Type B pancreatic cell (in vitro differentiated cells): ENCODE measurements around the gene ANTKMT. TPM values are rescaled to one million over a fixed set of nuclear protein-coding genes. Genes with fewer than 3 reads are reported as not detected.

Experiments used
- DNase-seq: peaks from one replicate; pipeline ENCODE4 v3.0.0; 2021; ENCODE audit warnings: mixed read lengths; ENCODE audit not compliant: unreplicated experiment; ENCODE audit errors: extremely low spot score
- H3K27ac Mint-ChIP-seq: 2 replicates; pipeline ENCODE4 v1.8.0; 2021; ENCODE audit warnings: mild to moderate bottlenecking, mixed read lengths
- H3K27me3 Mint-ChIP-seq: 2 replicates; pipeline ENCODE4 v1.8.0; 2021; ENCODE audit warnings: mixed read lengths
- H3K36me3 Mint-ChIP-seq: 2 replicates; pipeline ENCODE4 v1.8.0; 2021; ENCODE audit warnings: mixed read lengths
- H3K4me1 Mint-ChIP-seq: one replicate; pipeline ENCODE4 v1.8.0; 2021; ENCODE audit warnings: mixed read lengths; ENCODE audit not compliant: unreplicated experiment
- H3K4me3 Mint-ChIP-seq: 2 replicates; pipeline ENCODE4 v1.8.0; 2021; ENCODE audit warnings: mild to moderate bottlenecking, mixed read lengths
- H3K9me3 Mint-ChIP-seq: 2 replicates; pipeline ENCODE4 v1.8.0; 2021; ENCODE audit warnings: mixed read lengths
- total RNA-seq: library from RNA; stranded (reverse); gene quantifications from 2 replicates; pipeline ENCODE4 v1.2.1, GENCODE V29; 2021; ENCODE audit warnings: low replicate concordance
- TF ChIP-seq, protein P1 (sequence below): fragments of 200-600 bp; sonication (generic); conservative IDR thresholded peaks from 2 replicates; pipeline ENCODE4 v1.5.0; 2021; ENCODE audit warnings: antibody characterized with exemption, mild to moderate bottlenecking

The ANTKMT gene
- total RNA-seq, 1 donor from 2014 or later: 33.5 TPM

DNA sequence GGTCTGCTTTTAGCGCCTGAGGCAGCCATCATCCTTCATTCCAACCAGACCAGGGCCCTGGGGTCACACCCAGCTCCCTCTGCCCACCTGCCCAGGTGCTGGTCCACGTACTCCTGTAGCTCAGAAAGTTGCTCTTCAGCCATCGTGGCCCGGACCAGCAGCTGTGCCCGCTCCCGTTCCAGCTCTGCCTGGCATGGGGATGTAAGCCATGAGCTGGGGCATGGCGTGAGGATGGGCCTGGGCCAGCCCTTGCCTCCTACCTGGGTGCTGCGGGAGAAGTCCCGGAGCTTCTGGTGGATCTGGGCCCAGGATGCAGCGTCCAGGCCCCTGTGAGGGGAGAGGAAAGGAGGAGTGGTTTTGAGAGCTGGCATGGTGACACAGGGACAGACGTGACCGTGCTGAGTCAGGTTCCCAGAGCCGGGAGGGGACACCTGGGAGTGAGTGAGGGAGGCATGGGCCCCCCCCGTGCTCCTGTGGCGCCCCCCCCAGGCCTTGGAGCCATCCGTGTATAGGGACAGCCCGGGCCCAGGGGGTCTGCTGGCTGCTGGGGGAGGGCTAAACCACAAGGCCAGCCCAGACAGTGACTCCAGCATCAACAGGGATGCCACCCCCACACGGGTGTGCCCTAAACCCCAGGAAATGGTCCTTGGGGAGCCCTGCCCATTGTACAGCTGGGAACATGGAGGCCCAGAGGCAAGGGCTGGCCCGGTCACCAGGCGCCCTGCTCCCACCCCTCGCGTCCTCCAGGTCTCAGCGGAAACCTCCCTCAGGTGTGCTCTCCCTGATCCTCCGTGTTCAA lies 2.1 kb downstream of the ANTKMT start:
- peaks cover 8% of the 10 kb centered on the region for H3K4me1 Mint-ChIP-seq
- H3K4me3 Mint-ChIP-seq: peak overlapping the region; percentile 49
- no peak overlapping the region for H3K27ac Mint-ChIP-seq
- no peaks in the 10 kb centered on the region for H3K27me3 Mint-ChIP-seq
- TF ChIP-seq, protein P1, sequence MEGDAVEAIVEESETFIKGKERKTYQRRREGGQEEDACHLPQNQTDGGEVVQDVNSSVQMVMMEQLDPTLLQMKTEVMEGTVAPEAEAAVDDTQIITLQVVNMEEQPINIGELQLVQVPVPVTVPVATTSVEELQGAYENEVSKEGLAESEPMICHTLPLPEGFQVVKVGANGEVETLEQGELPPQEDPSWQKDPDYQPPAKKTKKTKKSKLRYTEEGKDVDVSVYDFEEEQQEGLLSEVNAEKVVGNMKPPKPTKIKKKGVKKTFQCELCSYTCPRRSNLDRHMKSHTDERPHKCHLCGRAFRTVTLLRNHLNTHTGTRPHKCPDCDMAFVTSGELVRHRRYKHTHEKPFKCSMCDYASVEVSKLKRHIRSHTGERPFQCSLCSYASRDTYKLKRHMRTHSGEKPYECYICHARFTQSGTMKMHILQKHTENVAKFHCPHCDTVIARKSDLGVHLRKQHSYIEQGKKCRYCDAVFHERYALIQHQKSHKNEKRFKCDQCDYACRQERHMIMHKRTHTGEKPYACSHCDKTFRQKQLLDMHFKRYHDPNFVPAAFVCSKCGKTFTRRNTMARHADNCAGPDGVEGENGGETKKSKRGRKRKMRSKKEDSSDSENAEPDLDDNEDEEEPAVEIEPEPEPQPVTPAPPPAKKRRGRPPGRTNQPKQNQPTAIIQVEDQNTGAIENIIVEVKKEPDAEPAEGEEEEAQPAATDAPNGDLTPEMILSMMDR: no peak
- DNase-seq: no peak
- no peaks in the 10 kb centered on the region for H3K36me3 Mint-ChIP-seq
- no peaks in the 10 kb centered on the region for H3K9me3 Mint-ChIP-seq

DNA sequence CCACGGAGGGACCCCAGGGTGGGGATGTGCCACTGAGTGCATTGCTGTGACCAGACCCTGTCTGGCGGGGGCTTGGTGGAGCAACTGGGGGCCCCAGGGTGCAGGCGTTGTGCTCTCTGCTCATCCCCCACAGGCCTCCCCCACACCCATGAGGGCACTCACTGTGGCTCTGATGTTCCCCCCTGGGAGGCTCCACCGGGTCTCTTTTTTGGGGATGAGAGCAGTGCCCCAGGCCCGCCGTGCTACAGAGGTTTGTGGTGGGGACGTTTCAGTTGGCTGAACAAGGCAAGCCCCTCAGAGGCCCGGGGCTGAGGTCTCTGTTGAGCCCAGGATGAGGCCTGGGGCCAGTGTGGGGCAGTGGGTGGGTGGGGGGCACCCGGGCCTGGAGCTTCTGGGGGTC lies 2.7 kb downstream of the ANTKMT start:
- Mint-ChIP-seq H3K27me3 (no peaks in the 10 kb centered on the region), H3K4me1 (peaks cover 6% of the 10 kb centered on the region), H3K9me3 (no peaks in the 10 kb centered on the region), H3K4me3 (no peak overlapping the region), H3K36me3 (no peaks in the 10 kb centered on the region), H3K27ac (no peak overlapping the region)
- DNase-seq: no peak
- TF ChIP-seq, protein P1: no peak

DNA sequence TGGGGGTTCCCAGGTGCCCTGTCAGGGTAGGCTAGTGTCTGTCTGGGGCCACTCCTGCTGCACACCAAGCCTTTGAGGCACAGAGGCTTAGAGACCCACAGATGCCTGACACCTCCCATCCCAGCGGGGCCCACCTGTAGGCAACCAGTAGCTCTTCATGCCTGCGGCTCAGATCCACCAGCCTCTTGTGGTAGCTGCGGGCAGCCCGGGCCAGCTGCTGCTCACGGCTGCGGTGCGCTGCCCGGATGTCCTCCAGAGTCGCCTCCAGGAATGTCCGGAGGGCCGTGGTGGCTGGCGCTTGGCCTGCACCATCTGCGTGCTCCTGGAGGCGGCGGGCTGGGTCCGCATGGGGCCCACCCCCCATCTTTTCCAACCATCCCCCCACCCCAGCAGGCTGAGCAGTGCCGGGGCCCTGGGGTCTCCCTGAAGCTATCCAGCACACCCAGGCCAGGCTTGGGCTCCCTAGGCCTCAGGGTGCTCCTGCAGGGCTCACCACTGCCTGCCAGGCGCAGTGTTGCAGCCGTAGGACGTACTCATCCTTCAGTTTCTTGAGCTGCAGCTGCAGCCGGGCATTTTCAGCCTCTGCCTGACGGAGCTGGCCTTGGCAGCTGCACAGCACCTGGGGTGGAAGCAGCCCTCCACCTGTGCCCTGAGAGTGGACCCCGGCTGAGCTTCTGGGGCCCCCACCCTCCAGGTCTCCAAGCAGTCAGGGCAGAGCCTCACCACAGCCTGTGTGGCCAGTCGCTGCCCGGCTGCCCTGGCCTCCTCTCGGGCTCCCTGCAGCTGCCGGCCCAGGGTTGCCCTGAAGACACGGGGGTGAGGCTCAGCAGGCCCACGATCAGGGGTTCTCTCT lies 3.5 kb downstream of the ANTKMT start:
- Mint-ChIP-seq H3K27me3 (no peaks in the 10 kb centered on the region), H3K4me3 (no peak overlapping the region)

DNA sequence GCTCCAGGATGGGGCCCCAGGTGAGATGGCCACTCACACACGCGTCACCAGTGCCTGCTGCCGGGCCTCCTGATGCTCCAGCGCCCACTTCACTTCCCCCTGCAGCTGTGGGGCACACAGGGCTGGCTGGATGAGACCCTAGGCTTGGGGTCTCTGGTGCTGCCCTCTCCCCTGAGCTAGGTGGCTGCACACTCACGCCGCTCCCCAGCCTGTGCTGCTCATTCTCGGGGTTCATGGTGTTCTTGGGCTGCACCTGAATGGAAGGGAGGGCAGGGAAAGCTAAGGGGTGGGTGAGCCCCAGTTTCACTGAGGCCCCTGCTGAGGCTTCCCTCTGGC lies 4.1 kb downstream of the ANTKMT start:
- Mint-ChIP-seq H3K27ac (no peak overlapping the region), H3K4me3 (peak overlapping the region; percentile 57), H3K9me3 (no peaks in the 10 kb centered on the region), H3K36me3 (no peaks in the 10 kb centered on the region), H3K4me1 (no peaks in the 10 kb centered on the region), H3K27me3 (no peaks in the 10 kb centered on the region)
- TF ChIP-seq, protein P1: no peak
- DNase-seq: no peak

More for the DNA sequence above, 3.5 kb downstream of the ANTKMT start:
- H3K27ac Mint-ChIP-seq: no peak overlapping the region
- TF ChIP-seq, protein P1: no peak
- H3K4me1 Mint-ChIP-seq: no peaks in the 10 kb centered on the region
- no peaks in the 10 kb centered on the region for H3K36me3 Mint-ChIP-seq
- DNase-seq: no peak
- H3K9me3 Mint-ChIP-seq: no peaks in the 10 kb centered on the region

DNA sequence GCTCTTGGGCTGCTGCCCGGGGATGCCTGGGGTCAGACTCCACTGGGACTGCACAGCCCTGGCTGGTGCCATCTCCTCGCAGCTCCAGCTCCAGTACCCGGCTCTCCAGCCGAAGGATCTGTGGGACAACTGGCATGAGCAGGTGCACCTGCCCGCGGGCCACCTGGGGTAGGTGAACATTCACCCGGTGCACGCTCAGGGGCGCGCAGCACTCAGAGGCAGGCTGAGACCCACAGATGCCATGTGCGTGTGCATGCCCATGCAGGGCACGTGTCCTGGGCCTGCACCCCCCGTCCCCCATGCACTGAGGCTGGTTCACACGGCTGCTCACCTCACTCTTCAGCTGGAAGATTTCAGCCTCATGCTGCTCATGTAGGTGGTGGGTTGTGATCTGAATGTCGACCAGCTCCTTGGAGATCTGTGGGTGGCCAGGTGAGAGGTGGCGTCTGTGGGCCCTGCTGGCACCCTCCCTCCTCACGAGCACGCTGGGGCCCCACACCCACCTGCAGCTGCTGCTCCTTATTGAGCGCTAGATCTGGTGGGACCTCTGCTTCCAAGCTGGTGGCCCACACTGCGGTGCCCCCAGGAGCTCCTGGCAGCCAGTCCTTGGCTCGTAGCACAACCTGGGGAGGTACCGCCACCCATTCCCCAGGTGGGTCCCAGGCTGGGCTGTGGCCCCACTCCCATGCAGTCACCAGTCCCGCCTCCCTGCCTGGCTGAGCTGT lies 4.7 kb downstream of the ANTKMT start:
- Mint-ChIP-seq H3K4me3 (no peak overlapping the region), H3K4me1 (no peaks in the 10 kb centered on the region), H3K27ac (peak overlapping the region; percentile 23), H3K27me3 (no peaks in the 10 kb centered on the region), H3K9me3 (no peaks in the 10 kb centered on the region), H3K36me3 (no peaks in the 10 kb centered on the region)
- TF ChIP-seq, protein P1: no peak
- DNase-seq: no peak
